ENCODE results near the gene GVQW3.

The GVQW3 gene

DNA sequence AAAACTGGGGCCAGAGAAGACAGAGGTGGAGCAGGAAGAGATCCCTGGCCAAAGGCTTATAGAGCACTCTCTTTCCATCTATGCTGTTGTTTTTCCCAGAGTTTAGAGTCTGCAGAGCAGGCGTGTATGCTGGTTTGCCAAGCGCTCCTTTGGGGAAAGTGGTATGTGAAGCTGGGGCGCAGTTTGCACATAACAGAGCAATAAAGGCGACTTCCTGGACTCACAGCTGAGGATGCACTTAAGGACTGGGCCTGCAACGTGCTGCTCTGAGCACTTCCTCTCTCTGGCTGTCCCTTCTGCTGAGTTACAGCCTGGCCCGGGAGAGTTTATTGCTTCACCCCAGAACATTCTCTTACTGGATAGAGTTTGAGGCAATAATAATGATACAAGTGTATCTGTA lies 41.9 kb upstream of the GVQW3 start:
- H3K4me3 ChIP-seq (ENCODE audit: low read length), result no peak overlapping the region
- no peak for DNase-seq (ENCODE audit: low read depth)
- TF ChIP-seq, protein P1, sequence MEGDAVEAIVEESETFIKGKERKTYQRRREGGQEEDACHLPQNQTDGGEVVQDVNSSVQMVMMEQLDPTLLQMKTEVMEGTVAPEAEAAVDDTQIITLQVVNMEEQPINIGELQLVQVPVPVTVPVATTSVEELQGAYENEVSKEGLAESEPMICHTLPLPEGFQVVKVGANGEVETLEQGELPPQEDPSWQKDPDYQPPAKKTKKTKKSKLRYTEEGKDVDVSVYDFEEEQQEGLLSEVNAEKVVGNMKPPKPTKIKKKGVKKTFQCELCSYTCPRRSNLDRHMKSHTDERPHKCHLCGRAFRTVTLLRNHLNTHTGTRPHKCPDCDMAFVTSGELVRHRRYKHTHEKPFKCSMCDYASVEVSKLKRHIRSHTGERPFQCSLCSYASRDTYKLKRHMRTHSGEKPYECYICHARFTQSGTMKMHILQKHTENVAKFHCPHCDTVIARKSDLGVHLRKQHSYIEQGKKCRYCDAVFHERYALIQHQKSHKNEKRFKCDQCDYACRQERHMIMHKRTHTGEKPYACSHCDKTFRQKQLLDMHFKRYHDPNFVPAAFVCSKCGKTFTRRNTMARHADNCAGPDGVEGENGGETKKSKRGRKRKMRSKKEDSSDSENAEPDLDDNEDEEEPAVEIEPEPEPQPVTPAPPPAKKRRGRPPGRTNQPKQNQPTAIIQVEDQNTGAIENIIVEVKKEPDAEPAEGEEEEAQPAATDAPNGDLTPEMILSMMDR (IDR thresholded peaks at IDR 0.05; ENCODE audit: insufficient read depth, low read depth, low read length, missing control alignments), result no peak

DNA sequence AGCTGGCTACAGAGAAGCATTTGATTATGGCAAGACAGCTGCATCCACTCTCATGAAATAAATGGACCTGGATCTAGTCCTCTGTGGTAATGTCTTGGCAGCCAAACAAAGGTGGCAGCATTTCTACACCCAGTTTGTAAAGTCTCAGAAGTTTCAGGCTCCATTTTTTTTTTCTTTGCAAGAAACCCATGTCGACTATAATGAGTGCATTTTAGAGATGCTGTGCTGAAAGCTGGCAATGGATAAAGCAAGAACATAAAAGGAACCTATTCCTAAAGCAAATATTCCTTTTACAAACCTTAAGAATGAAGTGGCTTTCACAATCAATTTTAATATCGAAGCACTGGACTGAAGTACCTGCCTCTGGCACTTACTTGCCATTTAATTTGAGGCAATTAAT lies 33.7 kb upstream of the GVQW3 start:
- no peak overlapping the region for H3K4me3 ChIP-seq (ENCODE audit: low read length)
- DNase-seq (ENCODE audit: low read depth), result no peak
- TF ChIP-seq, protein P1 (IDR thresholded peaks at IDR 0.05; ENCODE audit: insufficient read depth, low read depth, low read length, missing control alignments), result no peak

DNA sequence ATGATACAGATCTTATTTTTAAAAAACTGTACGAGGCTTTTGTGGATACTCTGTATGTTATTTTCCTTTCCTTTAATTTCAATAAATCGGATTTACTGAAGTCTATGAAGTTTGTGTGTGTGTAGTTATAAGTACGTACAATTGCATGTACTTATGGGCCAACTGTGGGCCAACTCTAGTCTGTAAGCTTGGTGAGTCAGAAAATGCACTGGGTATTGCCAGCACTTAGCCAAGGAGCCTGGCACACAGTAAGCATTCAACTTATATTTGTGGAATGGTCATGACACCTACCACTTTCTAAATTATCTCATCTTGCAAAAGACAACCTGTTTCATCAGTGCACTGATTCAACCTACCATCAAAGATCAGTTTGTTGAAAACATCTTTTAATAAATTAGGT lies 32.8 kb upstream of the GVQW3 start:
- TF ChIP-seq, protein P1 (IDR thresholded peaks at IDR 0.05; ENCODE audit: insufficient read depth, low read depth, low read length, missing control alignments), result no peak
- H3K4me3 ChIP-seq (ENCODE audit: low read length), result no peak overlapping the region
- no peak for DNase-seq (ENCODE audit: low read depth)

DNA sequence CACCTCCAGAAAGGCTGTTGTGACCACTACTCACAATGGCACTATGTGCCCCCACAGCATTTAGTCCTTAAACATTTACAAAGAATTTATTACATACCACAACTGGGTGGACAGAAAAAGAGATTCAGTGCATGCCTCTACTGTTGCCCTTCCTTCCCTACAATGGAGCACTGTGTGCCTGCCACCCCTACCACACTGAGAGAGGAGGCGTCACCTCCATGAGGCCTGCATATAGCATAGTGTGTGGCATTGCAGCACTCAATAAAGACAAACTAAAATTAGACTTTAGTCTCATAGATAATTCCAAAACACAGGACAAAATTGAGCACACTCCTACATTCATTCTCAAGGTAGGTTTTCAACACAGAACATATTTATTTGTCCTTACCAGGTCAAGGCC lies 26.0 kb upstream of the GVQW3 start:
- TF ChIP-seq, protein P1 (IDR thresholded peaks at IDR 0.05; ENCODE audit: insufficient read depth, low read depth, low read length, missing control alignments), result no peak
- DNase-seq (ENCODE audit: low read depth), result no peak
- H3K4me3 ChIP-seq (ENCODE audit: low read length), result no peak overlapping the region

DNA sequence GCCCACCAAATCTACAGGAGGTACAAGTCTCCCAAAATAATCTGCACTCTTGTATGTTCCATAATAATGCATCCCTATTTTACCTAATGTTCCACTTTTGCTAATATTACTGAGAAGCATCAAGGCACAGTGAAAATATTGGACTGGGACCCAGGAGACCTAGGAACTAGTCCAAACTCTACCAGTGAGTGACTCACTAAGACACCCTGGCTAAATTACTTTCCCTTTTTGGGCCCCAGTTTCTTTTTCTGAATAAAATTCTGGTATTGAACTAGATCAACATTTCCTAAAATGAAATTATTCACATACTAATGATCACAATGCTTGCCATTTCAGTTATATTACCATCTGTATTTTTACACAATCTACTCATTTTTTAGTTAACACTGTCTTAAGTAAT lies 19.7 kb upstream of the GVQW3 start:
- no peak for DNase-seq (ENCODE audit: low read depth)
- TF ChIP-seq, protein P1 (IDR thresholded peaks at IDR 0.05; ENCODE audit: insufficient read depth, low read depth, low read length, missing control alignments), result no peak
- H3K4me3 ChIP-seq (ENCODE audit: low read length), result no peak overlapping the region

DNA sequence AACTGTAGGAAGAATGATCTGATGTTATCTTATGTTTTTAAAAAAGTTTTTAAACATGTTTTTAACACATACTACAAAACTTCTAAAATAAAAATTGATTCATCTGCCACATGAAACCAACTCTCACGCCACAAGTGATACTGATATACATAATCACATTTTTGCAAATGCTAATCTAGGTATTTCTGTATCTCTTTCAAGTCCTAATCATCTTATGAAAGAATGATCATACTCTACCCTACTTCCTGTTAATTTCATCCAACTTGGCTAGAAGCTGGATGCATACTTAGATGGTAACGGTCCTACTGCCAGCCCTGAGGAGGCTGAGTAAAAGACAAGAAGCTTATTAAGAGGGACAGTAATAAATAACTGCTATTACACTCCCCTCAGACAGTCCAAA lies 19.3 kb upstream of the GVQW3 start:
- DNase-seq (ENCODE audit: low read depth), result no peak
- TF ChIP-seq, protein P1 (IDR thresholded peaks at IDR 0.05; ENCODE audit: insufficient read depth, low read depth, low read length, missing control alignments), result no peak
- H3K4me3 ChIP-seq (ENCODE audit: low read length), result no peak overlapping the region

DNA sequence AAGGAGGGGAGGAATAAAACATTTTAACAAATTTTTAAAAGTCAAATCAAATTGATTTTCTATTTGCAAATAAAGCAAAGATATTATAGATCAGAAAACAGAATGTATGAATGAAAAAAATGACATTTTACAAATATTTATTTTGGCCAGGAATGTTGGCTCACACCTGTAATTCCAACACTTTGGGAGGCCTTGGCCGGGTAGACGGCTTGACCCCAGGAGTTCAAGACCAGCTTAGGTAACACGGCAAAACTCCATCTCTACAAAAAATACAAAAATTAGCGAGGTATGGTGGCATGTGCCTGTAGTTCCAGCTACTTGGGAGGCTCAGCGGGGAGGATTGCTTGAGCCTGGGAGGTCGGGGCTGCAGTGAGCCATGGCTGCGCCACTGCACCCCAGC lies 18.4 kb upstream of the GVQW3 start:
- no peak overlapping the region for H3K4me3 ChIP-seq (ENCODE audit: low read length)
- TF ChIP-seq, protein P1 (IDR thresholded peaks at IDR 0.05; ENCODE audit: insufficient read depth, low read depth, low read length, missing control alignments), result no peak
- DNase-seq (ENCODE audit: low read depth), result no peak
